Cardiac fibroblast (primary cell): ENCODE results near the gene ZBTB46.

ENCODE experiments used
- DNase-seq, 2 donors: peaks; one replicate each; pipeline versions ENCODE4 v3.0.0 to v3.0.0-alpha.2; 2010; ENCODE audit warnings: low read depth in 2 of 2
- H3K4me3 ChIP-seq, 2 donors: replicated peaks in 1 of 2; 1 replicate in 1 of 2; 2 replicates in 1 of 2; pipeline ENCODE4 v1.5.1; 2011; ENCODE audit warnings: low read depth in 2 of 2, low read length in 2 of 2, mild to moderate bottlenecking in 2 of 2, moderate library complexity in 1 of 2
- CTCF ChIP-seq: IDR thresholded peaks from one replicate; pipeline ENCODE4 v1.5.1; 2011; ENCODE audit warnings: low read depth, mild to moderate bottlenecking, low read length, inconsistent platforms

Gene ZBTB46

GRCh38 chr20:63711085-63711645 is 119.9 kb downstream of the ZBTB46 start:
- no peak overlapping the region for H3K4me3 ChIP-seq
- no peak for DNase-seq
- no peak for TF ChIP-seq CTCF

- no peak for DNase-seq
- TF ChIP-seq CTCF: no peak
- peak overlapping the region; percentile 81 to 83 for H3K4me3 ChIP-seq
Observed at GRCh38 chr20:63709149-63709527, 121.9 kb downstream of the ZBTB46 start.

GRCh38 chr20:63708301-63709148 is 122.5 kb downstream of the ZBTB46 start:
- no peak for TF ChIP-seq CTCF
- no peak for DNase-seq
- H3K4me3 ChIP-seq: peak overlapping the region; percentile 81 to 83

- peak within 1 kb of the TSS; percentile 81 to 83 for H3K4me3 ChIP-seq
- TF ChIP-seq CTCF: no peak
- DNase-seq: peak; percentile 75 to 87
Observed at GRCh38 chr20:63707558-63708300, 123.3 kb downstream of the ZBTB46 start, which contains the start of the genes ARFRP1 and ZGPAT. TSS of gene ARFRP1 (minus strand) at chr20:63707976. CDS start at chr20:63707091, 885 bp downstream. TSS of gene ZGPAT (plus strand) at chr20:63708039. CDS start at chr20:63708581, 542 bp downstream.

- peak; percentile 26 for TF ChIP-seq CTCF
- H3K4me3 ChIP-seq: peak overlapping the region; percentile 77 to 81
- DNase-seq: peak; percentile 43 to 49
Observed at GRCh38 chr20:63706852-63707557, 124.1 kb downstream of the ZBTB46 start.

GRCh38 chr20:63706027-63706695 is 124.9 kb downstream of the ZBTB46 start:
- DNase-seq: no peak
- no peak for TF ChIP-seq CTCF
- peak overlapping the region; percentile 77 to 81 for H3K4me3 ChIP-seq
